Loucy (cell line): ENCODE data around the gene GRID2.

ENCODE experiments used
- CTCF ChIP-seq: fragments of 200-600 bp; sonication (generic); conservative IDR thresholded peaks from 2 replicates; pipeline ENCODE4 v1.5.1; 2014; ENCODE audit warnings: mild to moderate bottlenecking, antibody characterized with exemption, low read length
- EZH2phosphoT487 ChIP-seq: fragments of 200-600 bp; IDR thresholded peaks from 2 replicates; pipeline ENCODE4 v1.6.1; 2018; ENCODE audit warnings: antibody characterized with exemption, mild to moderate bottlenecking, moderate library complexity, borderline replicate concordance

- TF ChIP-seq CTCF (no peak), EZH2phosphoT487 (no peak)
Measured at GRCh38 chr4:93237521-93237920, 933.8 kb downstream of the GRID2 start.
